K562 (cell line): Measurements from ENCODE around the gene LTBP4. TPM values are rescaled to one million over a fixed set of nuclear protein-coding genes. Genes with fewer than 3 reads are reported as not detected.
A peak's percentile ranks its signal among the peaks of the same experiment; 100 is the strongest.

Experiments
- ARHGAP35 ChIP-seq: fragments of 450-650 bp; IDR thresholded peaks from 2 replicates; pipeline ENCODE4 v1.6.1; 2018; ENCODE audit not compliant: partially characterized antibody
- ATF3 ChIP-seq, 2 experiments: fragments of 450-650 bp in 1 of 2; sonication (generic) in 1 of 2; formaldehyde crosslinking in 1 of 2; IDR thresholded peaks in 1 of 2; conservative IDR thresholded peaks in 1 of 2; 2 replicates each; pipeline versions ENCODE4 v1.6.1 to v1.8.1; 2016 to 2023; ENCODE audit warnings: mild to moderate bottlenecking in 2 of 2, moderate library complexity in 2 of 2, inconsistent platforms in 1 of 2, missing genetic modification reagents in 1 of 2
- ELK1 ChIP-seq: sonication (generic); formaldehyde crosslinking; IDR thresholded peaks from 2 replicates; pipeline ENCODE4 v1.8.1; 2022; ENCODE audit warnings: missing genetic modification reagents
- GATA2 ChIP-seq: sonication (generic); formaldehyde crosslinking; IDR thresholded peaks from 2 replicates; pipeline ENCODE4 v1.4.0; 2020; ENCODE audit warnings: mild to moderate bottlenecking, missing genetic modification reagents
- GATAD2A ChIP-seq: fragments of 450-650 bp; IDR thresholded peaks from 2 replicates; pipeline ENCODE4 v1.6.1; 2017
- MEIS2 ChIP-seq: fragments of 450-650 bp; IDR thresholded peaks from 2 replicates; pipeline ENCODE4 v1.6.1; 2014; ENCODE audit warnings: mild to moderate bottlenecking; ENCODE audit not compliant: partially characterized antibody
- MYBL2 ChIP-seq, 2 experiments: fragments of 450-650 bp in 1 of 2; sonication (generic) in 1 of 2; formaldehyde crosslinking in 1 of 2; IDR thresholded peaks; 2 replicates each; pipeline versions ENCODE4 v1.6.1 to v1.8.1; 2017 to 2022; ENCODE audit warnings: borderline replicate concordance in 1 of 2, inconsistent platforms in 1 of 2, low read depth in 1 of 2, mild to moderate bottlenecking in 1 of 2, missing genetic modification reagents in 1 of 2, moderate library complexity in 1 of 2
- NCOA1 ChIP-seq: fragments of 450-650 bp; IDR thresholded peaks from 2 replicates; pipeline ENCODE4 v1.6.1; 2016; ENCODE audit warnings: low read depth
- NR4A1 ChIP-seq, 2 experiments: fragments of 250-450 bp in 1 of 2; fragments of 450-650 bp in 1 of 2; sonication (Bioruptor Pico) in 1 of 2; IDR thresholded peaks; 2 replicates each; pipeline versions ENCODE4 v1.4.0 to v1.6.1; 2016 to 2020; ENCODE audit warnings: mild to moderate bottlenecking in 2 of 2, missing compliant biosample characterization in 1 of 2, missing genetic modification characterization in 1 of 2, moderate library complexity in 1 of 2
- POLR2AphosphoS5 ChIP-seq: IDR thresholded peaks from 2 replicates; pipeline ENCODE4 v1.6.1; 2011; ENCODE audit warnings: mild to moderate bottlenecking, low read depth, low read length, moderate library complexity; ENCODE audit not compliant: control insufficient read depth, insufficient read depth
- RCOR1 ChIP-seq, 2 experiments: IDR thresholded peaks; 2 replicates each; pipeline ENCODE4 v1.6.1; 2012; ENCODE audit warnings: low read depth in 2 of 2, low read length in 2 of 2, borderline replicate concordance in 1 of 2, improper control_type of control experiment in 1 of 2
- RHOXF2B ChIP-seq: fragments of 250-450 bp; sonication (Bioruptor Pico); conservative IDR thresholded peaks from 2 replicates; pipeline ENCODE4 v1.5.1; 2021
- SNRNP70 ChIP-seq: fragments of 200-400 bp; formaldehyde crosslinking; optimal IDR thresholded peaks from 2 replicates; pipeline ENCODE3; 2017; ENCODE audit warnings: low read depth, low read length
- SRF ChIP-seq, 2 experiments: fragments of 250-450, 450-650 bp in 1 of 2; sonication (Bioruptor Pico) in 1 of 2; sonication (generic) in 1 of 2; formaldehyde crosslinking; IDR thresholded peaks; 2 replicates each; pipeline versions ENCODE4 v1.5.0 to v1.5.1; 2020 to 2022; ENCODE audit warnings: mild to moderate bottlenecking in 1 of 2, missing genetic modification reagents in 1 of 2
- STAT5B ChIP-seq: fragments of 250-450 bp; sonication (Bioruptor Pico); IDR thresholded peaks from 2 replicates; pipeline ENCODE4 v1.8.0; 2021; ENCODE audit warnings: mild to moderate bottlenecking, inconsistent platforms
- TCF7 ChIP-seq: sonication (generic); IDR thresholded peaks from 2 replicates; pipeline ENCODE4 v1.6.1; 2016; ENCODE audit warnings: antibody characterized with exemption, borderline replicate concordance
- ZBTB7A ChIP-seq: IDR thresholded peaks from 2 replicates; pipeline ENCODE4 v1.6.1; 2011; ENCODE audit warnings: low read depth, mild to moderate bottlenecking, low read length, moderate library complexity, borderline replicate concordance; ENCODE audit not compliant: control insufficient read depth
- ZFP91 ChIP-seq: sonication (generic); formaldehyde crosslinking; IDR thresholded peaks from 2 replicates; pipeline ENCODE4 v1.8.0; 2022; ENCODE audit warnings: mild to moderate bottlenecking, missing genetic modification reagents
- ZNF133 ChIP-seq: fragments of 250-450 bp; sonication (Bioruptor Pico); IDR thresholded peaks from 2 replicates; pipeline ENCODE4 v1.4.0; 2020; ENCODE audit warnings: mild to moderate bottlenecking
- ZNF184 ChIP-seq: sonication (generic); formaldehyde crosslinking; IDR thresholded peaks from 2 replicates; pipeline ENCODE4 v1.5.0; 2020; ENCODE audit warnings: missing genetic modification reagents
- ZNF311 ChIP-seq: fragments of 250-450 bp; sonication (Bioruptor Pico); IDR thresholded peaks from 2 replicates; pipeline ENCODE4 v1.4.0; 2020; ENCODE audit warnings: mild to moderate bottlenecking, moderate library complexity
- polyA plus RNA-seq, 8 experiments: library from polyadenylated mRNA; depleted of rRNA in 4 of 8; stranded (reverse) in 5 of 8; unstranded in 3 of 8; fragments of >200 nt; fragmentation: Nextera tagmentation in 2 of 8; fragmentation: Illumina TruSeq in 1 of 8; extraction: Ambion mirVana in 2 of 8; extraction: Trizol in 1 of 8; gene quantifications; 2 replicates each; pipeline versions ENCODE4 v1.2.1 to v1.2.3, GENCODE V29; 2011 to 2014; ENCODE audit warnings: inconsistent platforms in 1 of 8, missing spikeins in 1 of 8
- total RNA-seq, 7 experiments: library from RNA; depleted of rRNA in 6 of 7; stranded (reverse); fragments of >200 nt in 6 of 7; fragmentation: Illumina TruSeq in 2 of 7; extraction: Trizol in 2 of 7; gene quantifications; 2 replicates each; pipeline versions ENCODE4 v1.2.1 to v1.2.3, GENCODE V29; 2011 to 2021; ENCODE audit warnings: low replicate concordance in 1 of 7
- TF ChIP-seq, protein P1 (sequence below): fragments of 250-450 bp; sonication (Bioruptor Pico); IDR thresholded peaks from 2 replicates; pipeline ENCODE4 v1.4.0; 2020; ENCODE audit warnings: borderline replicate concordance

Gene LTBP4
- total and polyA plus RNA-seq, 9 of the 15 experiments (the other 6 are each of a cell fraction or from before 2014, with no cell fraction given) = 0.35 to 160 (median 31.6) TPM

GRCh38 chr19:40605216-40605971, 4.2 kb downstream of the LTBP4 start (continued):
- TF ChIP-seq, protein P1, sequence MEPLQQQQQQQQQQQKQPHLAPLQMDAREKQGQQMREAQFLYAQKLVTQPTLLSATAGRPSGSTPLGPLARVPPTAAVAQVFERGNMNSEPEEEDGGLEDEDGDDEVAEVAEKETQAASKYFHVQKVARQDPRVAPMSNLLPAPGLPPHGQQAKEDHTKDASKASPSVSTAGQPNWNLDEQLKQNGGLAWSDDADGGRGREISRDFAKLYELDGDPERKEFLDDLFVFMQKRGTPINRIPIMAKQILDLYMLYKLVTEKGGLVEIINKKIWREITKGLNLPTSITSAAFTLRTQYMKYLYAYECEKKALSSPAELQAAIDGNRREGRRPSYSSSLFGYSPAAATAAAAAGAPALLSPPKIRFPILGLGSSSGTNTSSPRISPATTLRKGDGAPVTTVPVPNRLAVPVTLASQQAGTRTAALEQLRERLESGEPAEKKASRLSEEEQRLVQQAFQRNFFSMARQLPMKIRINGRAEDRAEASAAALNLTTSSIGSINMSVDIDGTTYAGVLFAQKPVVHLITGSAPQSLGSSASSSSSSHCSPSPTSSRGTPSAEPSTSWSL (CRISPR knock-in tag) = no peak
- TF ChIP-seq SNRNP70 (no peak), GATA2 (CRISPR knock-in tag) (no peak), GATAD2A (0 out of 2 replicates have a peak, but pooled peaks have one; percentile 29), ZFP91 (CRISPR knock-in tag) (0 out of 2 replicates have a peak, but pooled peaks have one; percentile 49), ZNF184 (CRISPR knock-in tag) (no peak), NCOA1 (no peak), ZNF311 (CRISPR knock-in tag) (no peak), NR4A1 (CRISPR knock-in tag; IDR thresholded peaks at IDR 0.05) (no peak; the same call in 1 of the 2 replicates), NR4A1 (tag; IDR thresholded peaks at IDR 0.05) (no peak), ZNF133 (CRISPR knock-in tag) (no peak), ARHGAP35 (no peak), RHOXF2B (CRISPR knock-in tag) (no peak), MYBL2 (IDR thresholded peaks at IDR 0.05; ENCODE audit: low read depth) (no peak), MYBL2 (CRISPR knock-in tag; IDR thresholded peaks at IDR 0.05; ENCODE audit: borderline replicate concordance) (no peak), MEIS2 (peak; percentile 5), TCF7 (no peak), SRF (CRISPR knock-in tag; IDR thresholded peaks at IDR 0.05) (no peak), POLR2AphosphoS5 (0 out of 2 replicates have a peak, but pooled peaks have one; percentile 18), ATF3 (IDR thresholded peaks at IDR 0.05) (no peak), ATF3 (CRISPR knock-in tag; conservative IDR thresholded peaks at IDR 0.05) (no peak), STAT5B (CRISPR knock-in tag) (no peak), ELK1 (CRISPR knock-in tag) (no peak), ZBTB7A (peak; percentile 55; the same call in 1 of the 2 replicates), RCOR1 (IDR thresholded peaks at IDR 0.05; ENCODE audit: borderline replicate concordance in 1 of 2, low read depth in 2 of 2, low read length in 2 of 2) (no peak)
